ENCODE measurements around the gene FGR. TPM values are rescaled to one million over a fixed set of nuclear protein-coding genes. Genes with fewer than 3 reads are reported as not detected.

FGR gene
- polyA plus RNA-seq, 1 donor (not counting 4 experiments of a cell fraction or from before 2014, with no cell fraction given) = 0.04 TPM

DNA sequence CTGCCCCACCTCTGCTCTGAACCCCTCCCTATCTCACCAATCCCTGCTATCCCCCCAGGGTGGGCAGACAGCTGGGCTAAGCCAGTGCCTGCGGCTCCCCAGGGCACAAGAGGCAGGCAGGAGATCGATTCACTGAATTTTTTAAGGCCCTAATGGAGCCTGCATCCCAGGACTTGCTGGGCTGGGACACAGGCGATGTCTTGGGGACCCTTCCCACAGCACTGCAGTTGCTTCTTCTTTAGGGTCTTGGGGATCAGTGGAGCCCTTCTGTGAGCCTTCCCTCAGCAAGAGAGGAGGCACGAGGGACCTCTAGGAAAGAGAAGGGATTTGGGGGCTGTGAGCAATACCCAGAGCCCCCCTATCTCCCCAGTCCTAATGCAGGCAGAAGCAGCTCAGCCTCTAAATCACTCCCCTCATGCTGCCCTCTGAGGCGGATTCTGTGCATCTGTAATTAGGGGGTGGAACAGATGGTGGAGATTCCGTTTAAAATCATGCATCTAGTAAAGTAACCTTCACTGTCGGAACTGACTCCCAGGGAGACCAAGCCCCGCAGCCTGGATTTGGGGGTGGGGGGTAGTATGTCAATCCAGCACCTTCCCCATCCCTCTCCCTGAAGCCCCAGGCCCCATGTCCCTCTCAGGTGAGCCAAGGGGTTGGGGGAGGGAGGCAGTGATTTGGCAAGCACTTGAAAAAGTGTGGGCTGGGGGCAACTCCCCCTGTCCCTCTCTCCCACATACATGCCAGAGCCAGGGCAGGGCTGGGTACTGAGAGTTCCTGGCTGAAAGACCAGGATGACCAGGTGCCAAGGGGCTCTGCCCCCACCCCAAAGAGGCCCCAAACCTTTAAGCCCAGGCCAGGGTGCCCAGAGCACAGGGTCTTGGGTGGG, 41.1 kb downstream of the FGR start:
- H3K4me1 ChIP-seq (ENCODE audit: control insufficient read depth, extremely low read depth, insufficient read depth, low read length) = peaks cover 58% of the 10 kb centered on the region
- peaks cover 78% of the 10 kb centered on the region for H3K79me2 ChIP-seq (ENCODE audit: control insufficient read depth, insufficient read depth, low read length)
- no peak overlapping the region for H2AFZ ChIP-seq (ENCODE audit: control insufficient read depth, low read length)
- no peaks in the 10 kb centered on the region for H3K27me3 ChIP-seq (ENCODE audit: control insufficient read depth, extremely low read depth, insufficient read depth, low read length)
- H3K4me3 ChIP-seq (ENCODE audit: control insufficient read depth in 2 of 3, extremely low read depth in 1 of 3, insufficient read depth in 2 of 3, low read depth in 1 of 3, low read length in 3 of 3) = no peak overlapping the region
- dilution Hi-C loops (cut with MboI; ENCODE audit: extremely low pct_ligation_motif_present, low sequenced_read_pairs) = loop anchor here (25.0 kb wide), 1 partner anchor 182 kb away; no protein-coding TSS in a partner anchor
- H3K9ac ChIP-seq (ENCODE audit: control insufficient read depth, extremely low read depth, insufficient read depth, low read length) = no peak overlapping the region
- peaks cover 2 to 3% of the 10 kb centered on the region in 2 experiments for H3K36me3 ChIP-seq (ENCODE audit: control insufficient read depth in 2 of 2, extremely low read depth in 1 of 2, insufficient read depth in 2 of 2, low read length in 2 of 2)
- FAIRE-seq = no peak
- H3K27ac ChIP-seq (ENCODE audit: control insufficient read depth, insufficient read depth, low read length) = no peak overlapping the region
- H3K9me3 ChIP-seq (ENCODE audit: control insufficient read depth, low read depth, low read length) = no peaks in the 10 kb centered on the region
- no peak for DNase-seq (ENCODE audit: low read depth, low spot score)
- TF ChIP-seq, protein P1, sequence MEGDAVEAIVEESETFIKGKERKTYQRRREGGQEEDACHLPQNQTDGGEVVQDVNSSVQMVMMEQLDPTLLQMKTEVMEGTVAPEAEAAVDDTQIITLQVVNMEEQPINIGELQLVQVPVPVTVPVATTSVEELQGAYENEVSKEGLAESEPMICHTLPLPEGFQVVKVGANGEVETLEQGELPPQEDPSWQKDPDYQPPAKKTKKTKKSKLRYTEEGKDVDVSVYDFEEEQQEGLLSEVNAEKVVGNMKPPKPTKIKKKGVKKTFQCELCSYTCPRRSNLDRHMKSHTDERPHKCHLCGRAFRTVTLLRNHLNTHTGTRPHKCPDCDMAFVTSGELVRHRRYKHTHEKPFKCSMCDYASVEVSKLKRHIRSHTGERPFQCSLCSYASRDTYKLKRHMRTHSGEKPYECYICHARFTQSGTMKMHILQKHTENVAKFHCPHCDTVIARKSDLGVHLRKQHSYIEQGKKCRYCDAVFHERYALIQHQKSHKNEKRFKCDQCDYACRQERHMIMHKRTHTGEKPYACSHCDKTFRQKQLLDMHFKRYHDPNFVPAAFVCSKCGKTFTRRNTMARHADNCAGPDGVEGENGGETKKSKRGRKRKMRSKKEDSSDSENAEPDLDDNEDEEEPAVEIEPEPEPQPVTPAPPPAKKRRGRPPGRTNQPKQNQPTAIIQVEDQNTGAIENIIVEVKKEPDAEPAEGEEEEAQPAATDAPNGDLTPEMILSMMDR (optimal IDR thresholded peaks at IDR 0.05 in 1 of 3, IDR thresholded peaks at IDR 0.05 in 1 of 3, conservative IDR thresholded peaks at IDR 0.05 in 1 of 3; ENCODE audit: extremely low read depth in 1 of 3, insufficient read depth in 2 of 3, low read length in 3 of 3) = no peak
- H3K9me1 ChIP-seq (ENCODE audit: control insufficient read depth, extremely low read depth, insufficient read depth, low read length) = peaks cover 10% of the 10 kb centered on the region
- peaks cover 33% of the 10 kb centered on the region for H4K20me1 ChIP-seq (ENCODE audit: control insufficient read depth, extremely low read depth, insufficient read depth, low read length)
- H3K4me2 ChIP-seq (ENCODE audit: control insufficient read depth, extremely low read depth, insufficient read depth, low read depth, low read length) = no peak overlapping the region

DNA sequence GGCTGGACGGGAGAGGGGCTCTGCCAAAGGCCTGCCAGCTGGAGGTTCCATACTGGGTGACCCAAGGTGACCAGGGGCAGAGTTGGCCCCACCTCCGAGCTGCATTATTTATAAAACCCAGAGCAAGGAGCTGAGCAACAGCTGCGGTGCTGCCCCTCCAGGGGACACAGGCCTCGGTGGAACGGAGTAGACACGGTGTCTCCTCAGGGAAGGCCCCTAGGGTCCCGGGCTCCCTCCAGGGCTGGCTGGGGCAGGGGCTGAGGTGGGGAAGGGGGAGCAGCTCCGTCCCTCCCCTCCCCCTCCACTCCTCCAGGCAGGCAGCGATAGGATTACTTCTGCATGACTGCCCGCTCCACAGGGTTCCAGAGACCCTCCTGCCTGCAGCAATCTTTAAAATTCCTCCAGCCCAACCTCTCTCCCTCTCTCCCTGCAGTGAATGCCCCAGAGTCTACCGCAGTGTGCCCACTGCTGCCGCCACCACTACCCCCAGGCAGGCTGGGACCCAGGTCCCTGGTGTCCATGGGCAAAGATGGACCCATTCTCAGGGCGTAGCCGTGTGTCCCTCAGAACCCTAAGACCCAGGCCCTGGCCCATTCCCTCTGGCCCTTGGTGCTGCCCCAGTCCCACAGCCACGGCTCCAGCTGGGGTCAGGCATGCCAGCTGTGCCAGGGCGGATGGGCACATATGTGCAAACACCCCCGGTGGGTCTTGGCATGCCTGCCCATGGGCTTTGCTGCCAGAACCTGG, 41.9 kb downstream of the FGR start:
- no peak overlapping the region for H2AFZ ChIP-seq (ENCODE audit: control insufficient read depth, low read length)
- peaks cover 7% of the 10 kb centered on the region for H3K9me1 ChIP-seq (ENCODE audit: control insufficient read depth, extremely low read depth, insufficient read depth, low read length)
- dilution Hi-C loops (cut with MboI; ENCODE audit: extremely low pct_ligation_motif_present, low sequenced_read_pairs) = loop anchor here (25.0 kb wide), 1 partner anchor 181 kb away; no protein-coding TSS in a partner anchor
- no peak overlapping the region for H3K4me3 ChIP-seq (ENCODE audit: control insufficient read depth in 2 of 3, extremely low read depth in 1 of 3, insufficient read depth in 2 of 3, low read depth in 1 of 3, low read length in 3 of 3)
- peaks cover 72% of the 10 kb centered on the region for H3K79me2 ChIP-seq (ENCODE audit: control insufficient read depth, insufficient read depth, low read length)
- H4K20me1 ChIP-seq (ENCODE audit: control insufficient read depth, extremely low read depth, insufficient read depth, low read length) = peaks cover 25% of the 10 kb centered on the region
- H3K36me3 ChIP-seq (ENCODE audit: control insufficient read depth in 2 of 2, extremely low read depth in 1 of 2, insufficient read depth in 2 of 2, low read length in 2 of 2) = peaks cover 2 to 6% of the 10 kb centered on the region in 2 experiments
- no peaks in the 10 kb centered on the region for H3K9me3 ChIP-seq (ENCODE audit: control insufficient read depth, low read depth, low read length)
- no peak overlapping the region for H3K4me2 ChIP-seq (ENCODE audit: control insufficient read depth, extremely low read depth, insufficient read depth, low read depth, low read length)
- DNase-seq (ENCODE audit: low read depth, low spot score) (no peak), FAIRE-seq (no peak)
- H3K4me1 ChIP-seq (ENCODE audit: control insufficient read depth, extremely low read depth, insufficient read depth, low read length) = peaks cover 57% of the 10 kb centered on the region
- no peak for TF ChIP-seq EZH2 (IDR thresholded peaks at IDR 0.05; ENCODE audit: low read length)
- TF ChIP-seq, protein P1 (optimal IDR thresholded peaks at IDR 0.05 in 1 of 3, IDR thresholded peaks at IDR 0.05 in 1 of 3, conservative IDR thresholded peaks at IDR 0.05 in 1 of 3; ENCODE audit: extremely low read depth in 1 of 3, insufficient read depth in 2 of 3, low read length in 3 of 3) = no peak
- H3K27me3 ChIP-seq (ENCODE audit: control insufficient read depth, extremely low read depth, insufficient read depth, low read length) = no peaks in the 10 kb centered on the region
- no peak overlapping the region for H3K9ac ChIP-seq (ENCODE audit: control insufficient read depth, extremely low read depth, insufficient read depth, low read length)
- H3K27ac ChIP-seq (ENCODE audit: control insufficient read depth, insufficient read depth, low read length) = no peak overlapping the region

Data from keratinocyte (primary cell).